HG02870 (cell line): ENCODE data around the gene DCAKD.

Source experiments
- ATAC-seq: cut with Tn5 transposase; IDR thresholded peaks from one replicate; pipeline ENCODE4 v1.9.1; 2021; ENCODE audit warnings: mild to moderate bottlenecking, moderate library complexity; ENCODE audit not compliant: unreplicated experiment

Gene DCAKD, protein sequence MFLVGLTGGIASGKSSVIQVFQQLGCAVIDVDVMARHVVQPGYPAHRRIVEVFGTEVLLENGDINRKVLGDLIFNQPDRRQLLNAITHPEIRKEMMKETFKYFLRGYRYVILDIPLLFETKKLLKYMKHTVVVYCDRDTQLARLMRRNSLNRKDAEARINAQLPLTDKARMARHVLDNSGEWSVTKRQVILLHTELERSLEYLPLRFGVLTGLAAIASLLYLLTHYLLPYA

DNA sequence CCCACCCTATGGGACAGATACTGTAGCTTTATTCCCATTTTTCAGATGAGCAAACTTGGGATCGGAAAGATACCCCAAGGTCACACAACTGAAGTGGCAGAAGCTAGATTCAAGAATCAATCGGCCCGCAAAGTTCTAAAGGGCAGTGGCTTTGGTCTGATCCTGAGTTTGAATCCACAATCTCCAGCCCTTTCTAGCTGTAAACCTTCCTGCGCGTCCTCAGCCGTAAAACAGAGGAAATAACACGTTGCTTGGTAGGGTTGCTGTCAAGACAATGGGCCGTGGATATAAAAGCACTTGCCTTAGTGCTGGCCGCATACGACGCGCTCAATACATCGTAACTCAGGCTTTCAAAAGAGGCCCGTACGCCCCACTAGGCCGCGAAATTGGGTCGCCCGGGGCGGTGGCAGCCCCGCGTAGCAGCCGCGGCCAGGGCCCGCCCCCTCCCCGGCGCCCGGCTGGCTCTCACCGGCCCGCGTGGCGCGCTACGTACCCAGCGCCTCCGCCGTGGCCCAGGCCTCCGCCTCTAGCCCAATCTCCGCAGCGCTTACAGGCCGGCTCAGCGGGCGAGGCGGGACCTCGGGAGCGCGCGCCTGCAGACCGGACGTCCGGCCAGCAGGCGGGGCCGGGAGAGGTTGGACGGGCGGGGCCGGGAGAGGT, at the start of gene DCAKD:
Gene DCAKD, minus strand, starts transcription at position 573 of the 660 bp plus-strand sequence. CDS start 16,747 bp downstream, outside the sequence.
- ATAC-seq, result peak; percentile 90

- ATAC-seq, result no peak
These were observed 47.6 kb upstream of the DCAKD start for GRCh38 chr17:45098869-45099616.

DNA sequence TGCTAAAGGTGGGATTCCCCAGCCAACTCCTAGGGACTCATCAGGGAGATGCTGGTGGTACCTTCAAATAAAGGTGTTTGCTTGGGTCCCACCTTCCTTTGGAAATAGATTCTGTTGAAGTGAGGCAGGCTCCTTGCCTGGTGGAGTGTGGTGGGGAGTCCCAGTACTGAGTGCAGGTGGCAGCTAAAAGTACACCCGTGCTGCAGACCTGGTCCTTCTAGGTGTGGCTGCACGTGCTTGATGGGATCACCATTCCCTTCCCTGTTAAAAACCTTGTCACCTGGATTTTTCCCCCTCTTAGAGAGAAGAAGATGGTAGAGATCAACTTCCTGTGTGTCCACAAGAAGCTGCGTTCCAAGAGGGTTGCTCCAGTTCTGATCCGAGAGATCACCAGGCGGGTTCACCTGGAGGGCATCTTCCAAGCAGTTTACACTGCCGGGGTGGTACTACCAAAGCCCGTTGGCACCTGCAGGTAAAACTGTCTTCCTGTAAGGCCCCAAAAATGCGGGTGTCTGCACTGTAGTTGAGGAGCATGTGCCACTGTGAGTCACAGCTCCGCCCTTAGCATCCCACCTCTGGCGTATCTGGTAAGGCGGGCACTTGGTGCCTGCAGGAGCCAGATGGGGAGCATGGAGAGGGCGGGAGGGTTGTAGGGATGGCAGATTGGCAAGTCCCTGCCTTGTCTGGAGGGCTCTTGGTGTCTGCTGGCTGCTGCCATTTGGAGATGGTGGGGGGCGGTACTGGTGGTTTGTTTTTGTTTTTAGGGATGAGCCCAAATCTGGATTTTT, 46.8 kb upstream of the DCAKD start:
- ATAC-seq, result no peak

DNA sequence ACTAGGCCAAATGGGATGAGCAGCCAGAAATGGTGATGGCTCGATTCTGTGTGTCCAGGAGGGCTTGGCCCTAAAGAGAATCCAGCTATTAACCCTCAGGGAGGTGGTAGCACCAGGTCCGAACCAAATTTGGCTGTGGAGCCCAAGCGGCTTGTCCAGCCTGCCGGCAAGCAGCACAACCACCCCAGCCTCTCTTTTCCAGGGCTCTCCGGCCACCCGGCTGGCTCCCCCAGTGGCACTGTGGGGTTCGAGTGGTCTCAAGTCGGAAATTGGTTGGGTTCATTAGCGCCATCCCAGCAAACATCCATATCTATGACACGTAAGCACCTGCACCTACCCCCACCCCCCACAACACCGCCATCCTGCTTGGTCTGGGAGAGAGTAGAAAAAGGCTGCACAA, 45.5 kb upstream of the DCAKD start:
- no peak for ATAC-seq

GRCh38 chr17:45096141-45096540, 44.7 kb upstream of the DCAKD start:
- no peak for ATAC-seq

GRCh38 chr17:45093444-45094110, 42.1 kb upstream of the DCAKD start:
- no peak for ATAC-seq

DNA sequence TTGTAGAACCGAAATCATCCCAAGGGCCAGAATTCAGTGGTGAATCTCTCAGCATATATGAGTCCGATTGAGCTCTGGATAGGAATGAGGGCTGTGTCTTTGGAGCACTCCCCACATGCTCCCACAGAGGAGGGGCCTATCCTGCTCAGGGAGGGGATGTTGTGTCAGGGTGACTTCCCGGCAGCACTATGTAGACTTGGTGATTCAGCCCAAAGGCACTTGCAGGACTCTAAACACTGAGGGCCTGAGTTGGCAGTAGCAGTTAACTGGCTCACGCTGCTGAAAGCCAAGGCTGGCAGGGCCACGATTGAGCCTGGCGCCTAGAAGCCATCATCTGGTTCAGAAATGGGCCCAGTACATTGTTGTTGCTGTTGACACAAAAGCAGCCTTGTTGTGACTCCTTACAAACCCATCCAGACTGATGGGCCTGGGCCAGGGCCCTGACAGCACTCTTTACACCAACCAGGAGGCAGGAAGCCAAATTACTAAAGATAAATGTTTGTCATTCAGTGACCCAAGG, 41.5 kb upstream of the DCAKD start:
- no peak for ATAC-seq

DNA sequence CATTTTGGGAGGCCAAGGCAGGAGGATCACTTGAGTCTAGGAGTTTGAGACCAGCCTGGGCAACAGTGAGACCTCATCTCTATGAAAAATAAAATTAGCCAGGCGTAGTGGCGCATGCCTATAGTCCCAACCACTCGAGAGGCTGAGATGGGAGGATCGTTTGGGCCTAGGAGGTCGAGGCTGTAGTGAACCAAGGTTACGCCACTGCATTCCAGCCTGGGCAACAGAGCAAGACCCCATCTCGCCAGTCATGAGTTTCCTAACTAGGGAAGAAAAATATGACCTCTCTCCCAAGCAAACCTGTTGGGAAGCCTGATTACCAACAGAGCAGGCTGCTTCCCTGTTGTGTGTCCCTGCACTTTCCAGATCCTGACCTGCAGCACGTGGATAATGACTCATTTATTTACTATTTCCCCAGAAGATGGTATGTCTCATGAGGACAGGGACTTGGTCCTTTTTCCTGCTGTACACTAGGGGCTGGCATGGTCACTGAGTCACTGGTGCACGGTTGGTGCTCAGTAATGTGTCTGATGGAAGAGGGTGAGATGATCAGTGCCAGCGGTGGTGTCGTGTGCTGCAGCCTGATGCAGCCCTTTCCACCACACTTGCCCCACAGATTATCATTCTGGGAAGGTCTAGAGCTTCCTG, 40.5 kb upstream of the DCAKD start:
- no peak for ATAC-seq

DNA sequence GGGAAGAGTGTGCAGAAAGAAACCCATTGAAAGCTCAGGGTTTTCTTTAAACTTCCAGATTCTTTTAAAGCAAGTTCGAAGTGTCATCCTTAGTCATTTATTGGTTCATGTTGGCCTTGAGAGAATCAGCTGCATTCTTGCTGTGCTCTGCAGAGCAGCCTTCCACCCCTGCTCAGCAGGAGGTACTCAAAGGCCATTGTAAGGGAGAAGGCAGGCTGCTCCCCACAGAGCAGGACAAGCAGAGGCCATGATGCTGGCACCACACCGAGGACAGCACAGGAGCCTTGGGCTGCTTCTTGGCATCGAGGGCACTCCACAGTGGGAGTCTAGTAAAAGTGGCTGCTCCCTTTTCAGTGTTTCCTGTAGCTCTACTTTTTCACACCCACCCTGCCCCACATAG, 39.3 kb upstream of the DCAKD start:
- ATAC-seq, result no peak

DNA sequence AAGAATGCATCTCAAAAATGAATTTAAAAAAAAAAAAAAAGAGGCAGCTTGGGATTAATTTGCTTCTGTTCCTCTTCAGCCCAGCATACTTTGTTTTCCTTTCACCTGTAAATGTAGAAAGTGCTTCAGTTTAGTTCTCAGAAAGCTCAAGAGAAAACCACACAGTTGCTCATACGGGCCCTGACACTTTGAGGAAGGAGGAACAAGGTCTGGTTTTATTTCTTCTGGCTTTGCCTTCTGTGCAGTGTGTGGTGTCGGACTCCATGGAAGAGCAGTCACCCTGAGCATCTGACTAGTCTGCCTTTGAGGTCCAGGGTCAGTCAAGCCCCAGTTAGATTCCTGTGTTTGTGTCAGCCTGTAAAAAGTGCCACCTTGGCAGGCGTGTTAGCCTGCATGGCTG, 37.3 kb upstream of the DCAKD start:
- no peak for ATAC-seq

- no peak for ATAC-seq
These were observed 36.5 kb upstream of the DCAKD start for GRCh38 chr17:45087978-45088377.

DNA sequence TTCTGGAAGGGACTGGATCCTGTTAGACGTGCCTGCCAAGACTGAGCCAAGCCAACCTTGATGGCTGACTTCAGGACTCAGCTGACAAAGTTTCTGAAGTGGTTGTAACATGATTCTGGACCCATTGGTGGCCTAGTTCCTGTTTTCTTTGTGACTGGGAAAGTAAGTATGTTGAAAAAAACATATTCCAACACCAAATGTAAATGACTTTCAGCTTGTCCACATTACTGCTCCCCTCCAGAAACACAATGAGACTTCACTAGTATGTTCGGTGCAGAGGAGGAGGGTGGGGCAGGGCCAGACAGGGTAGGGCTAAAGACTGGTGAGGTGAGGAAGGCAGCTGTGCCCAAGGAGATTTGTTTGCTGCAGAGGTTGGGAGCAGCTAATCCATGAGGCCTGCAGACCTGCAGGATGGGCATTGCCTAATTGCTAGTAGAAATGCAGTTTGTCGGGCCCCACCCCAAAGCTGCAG, 36.1 kb upstream of the DCAKD start:
- no peak for ATAC-seq

GRCh38 chr17:45086865-45087503, 35.6 kb upstream of the DCAKD start:
- no peak for ATAC-seq

- ATAC-seq, result no peak
These were observed 35.0 kb upstream of the DCAKD start for GRCh38 chr17:45086391-45086790.

- ATAC-seq, result no peak
These were observed 29.7 kb upstream of the DCAKD start for GRCh38 chr17:45081047-45081703.

- no peak for ATAC-seq
These were observed 26.2 kb upstream of the DCAKD start for GRCh38 chr17:45077643-45078042.

- ATAC-seq, result no peak
These were observed 22.1 kb upstream of the DCAKD start for GRCh38 chr17:45073414-45074070.

GRCh38 chr17:45070809-45071208, 19.4 kb upstream of the DCAKD start:
- no peak for ATAC-seq
